ENCODE results near the gene SH2D1B.

DNA sequence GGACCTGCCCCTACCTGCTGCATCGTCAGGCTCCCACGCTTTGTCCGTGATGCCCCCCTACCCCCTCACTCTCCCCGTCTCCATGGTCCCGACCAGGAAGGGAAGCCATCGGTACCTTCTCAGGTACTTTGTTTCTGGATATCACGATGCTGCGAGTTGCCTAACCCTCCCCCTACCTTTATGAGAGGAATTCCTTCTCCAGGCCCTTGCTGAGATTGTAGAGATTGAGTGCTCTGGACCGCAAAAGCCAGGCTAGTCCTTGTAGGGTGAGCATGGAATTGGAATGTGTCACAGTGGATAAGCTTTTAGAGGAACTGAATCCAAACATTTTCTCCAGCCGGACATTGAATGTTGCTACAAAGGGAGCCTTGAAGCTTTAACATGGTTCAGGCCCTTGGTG, 44.2 kb downstream of the SH2D1B start:
- TF ChIP-seq, protein P1, sequence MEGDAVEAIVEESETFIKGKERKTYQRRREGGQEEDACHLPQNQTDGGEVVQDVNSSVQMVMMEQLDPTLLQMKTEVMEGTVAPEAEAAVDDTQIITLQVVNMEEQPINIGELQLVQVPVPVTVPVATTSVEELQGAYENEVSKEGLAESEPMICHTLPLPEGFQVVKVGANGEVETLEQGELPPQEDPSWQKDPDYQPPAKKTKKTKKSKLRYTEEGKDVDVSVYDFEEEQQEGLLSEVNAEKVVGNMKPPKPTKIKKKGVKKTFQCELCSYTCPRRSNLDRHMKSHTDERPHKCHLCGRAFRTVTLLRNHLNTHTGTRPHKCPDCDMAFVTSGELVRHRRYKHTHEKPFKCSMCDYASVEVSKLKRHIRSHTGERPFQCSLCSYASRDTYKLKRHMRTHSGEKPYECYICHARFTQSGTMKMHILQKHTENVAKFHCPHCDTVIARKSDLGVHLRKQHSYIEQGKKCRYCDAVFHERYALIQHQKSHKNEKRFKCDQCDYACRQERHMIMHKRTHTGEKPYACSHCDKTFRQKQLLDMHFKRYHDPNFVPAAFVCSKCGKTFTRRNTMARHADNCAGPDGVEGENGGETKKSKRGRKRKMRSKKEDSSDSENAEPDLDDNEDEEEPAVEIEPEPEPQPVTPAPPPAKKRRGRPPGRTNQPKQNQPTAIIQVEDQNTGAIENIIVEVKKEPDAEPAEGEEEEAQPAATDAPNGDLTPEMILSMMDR (IDR thresholded peaks at IDR 0.05; ENCODE audit: low read length), result no peak
- TF ChIP-seq EZH2 (IDR thresholded peaks at IDR 0.05; ENCODE audit: borderline replicate concordance, low read length), result no peak

Data from OCI-LY1 (cell line).